CD14-positive monocyte (primary cell): ENCODE results near the gene IGF2BP3. TPM values are rescaled to one million over a fixed set of nuclear protein-coding genes. Genes with fewer than 3 reads are reported as not detected.

ENCODE experiments used
- DNase-seq, 3 donors: peaks; one replicate each; pipeline ENCODE4 v3.0.0-alpha.2; 2011 to 2022
- H2AFZ ChIP-seq: 2 replicates; pipeline ENCODE4 v1.6.0; 2012; ENCODE audit warnings: mild to moderate bottlenecking, low read depth, low read length, inconsistent platforms; ENCODE audit not compliant: insufficient read depth, poor library complexity, severe bottlenecking
- H3K27ac ChIP-seq, 2 donors: 1 replicate in 1 of 2; 2 replicates in 1 of 2; pipeline ENCODE4 v1.5.1; 2012 to 2013; ENCODE audit warnings: low read length in 2 of 2, control low read depth in 1 of 2, inconsistent platforms in 1 of 2, low read depth in 1 of 2, mild to moderate bottlenecking in 1 of 2
- H3K27me3 ChIP-seq, 2 donors: one replicate each; pipeline versions ENCODE4 v1.6.0 to v1.6.1; 2011 to 2013; ENCODE audit warnings: low read length in 2 of 2; ENCODE audit not compliant: control insufficient read depth in 2 of 2, insufficient read depth in 2 of 2
- H3K36me3 ChIP-seq, 2 donors: replicated peaks in 1 of 2; 1 replicate in 1 of 2; 2 replicates in 1 of 2; pipeline versions ENCODE4 v1.5.1 to v1.6.1; 2012 to 2013; ENCODE audit warnings: low read length in 2 of 2, control low read depth in 1 of 2, inconsistent platforms in 1 of 2, mild to moderate bottlenecking in 1 of 2; ENCODE audit not compliant: insufficient read depth in 2 of 2, control insufficient read depth in 1 of 2
- H3K4me1 ChIP-seq, 2 donors: 1 replicate in 1 of 2; 2 replicates in 1 of 2; pipeline versions ENCODE4 v1.5.1 to v1.6.1; 2012 to 2013; ENCODE audit warnings: low read length in 2 of 2, control low read depth in 1 of 2, inconsistent platforms in 1 of 2, mild to moderate bottlenecking in 1 of 2, moderate library complexity in 1 of 2; ENCODE audit not compliant: insufficient read depth in 2 of 2, control insufficient read depth in 1 of 2
- H3K4me2 ChIP-seq: replicated peaks from 2 replicates; pipeline ENCODE3; 2012; ENCODE audit warnings: low read length, moderate library complexity, mild to moderate bottlenecking; ENCODE audit not compliant: poor library complexity, severe bottlenecking; ENCODE audit errors: extremely low read depth
- H3K4me3 ChIP-seq, 3 experiments: fragments of 200-600 bp in 1 of 3; sonication (generic) in 1 of 3; replicated peaks in 1 of 3; 1 replicate in 2 of 3; 2 replicates in 1 of 3; pipeline ENCODE4 v1.5.1; 2011 to 2013; ENCODE audit warnings: low read length in 3 of 3, mild to moderate bottlenecking in 3 of 3, control low read depth in 2 of 3, low read depth in 2 of 3, inconsistent platforms in 1 of 3, moderate library complexity in 1 of 3
- H3K79me2 ChIP-seq: 2 replicates; pipeline ENCODE4 v1.6.0; 2012; ENCODE audit warnings: mild to moderate bottlenecking, control low read depth, inconsistent platforms, low read length, moderate library complexity; ENCODE audit not compliant: insufficient read depth
- H3K9ac ChIP-seq: 2 replicates; pipeline ENCODE4 v1.6.0; 2017; ENCODE audit warnings: low read length, mild to moderate bottlenecking; ENCODE audit not compliant: insufficient read depth, poor library complexity, severe bottlenecking
- H3K9me3 ChIP-seq, 2 donors: replicated peaks in 1 of 2; 1 replicate in 1 of 2; 2 replicates in 1 of 2; pipeline versions ENCODE4 v1.5.1 to v1.6.1; 2012 to 2013; ENCODE audit warnings: low read length in 2 of 2, control low read depth in 1 of 2; ENCODE audit not compliant: control insufficient read depth in 1 of 2, insufficient read depth in 1 of 2
- H4K20me1 ChIP-seq: 2 replicates; pipeline ENCODE4 v1.6.0; 2012; ENCODE audit warnings: mild to moderate bottlenecking, low read length, control low read depth, moderate library complexity; ENCODE audit not compliant: insufficient read depth
- H3K27ac Mint-ChIP-seq, 7 donors: one replicate each; pipeline ENCODE4 v1.8.0; 2020; ENCODE audit warnings: mild to moderate bottlenecking in 7 of 7, mixed read lengths in 7 of 7, moderate library complexity in 6 of 7, inconsistent platforms in 2 of 7
- H3K27me3 Mint-ChIP-seq, 3 donors: one replicate each; pipeline ENCODE4 v1.8.0; 2021 to 2022; ENCODE audit warnings: low read depth in 3 of 3, mild to moderate bottlenecking in 3 of 3, mixed read lengths in 3 of 3, moderate library complexity in 3 of 3, inconsistent platforms in 1 of 3
- H3K36me3 Mint-ChIP-seq, 2 donors: one replicate each; pipeline ENCODE4 v1.8.0; 2020; ENCODE audit warnings: mixed read lengths in 2 of 2, inconsistent platforms in 1 of 2, mild to moderate bottlenecking in 1 of 2
- H3K4me1 Mint-ChIP-seq: one replicate; pipeline ENCODE4 v1.8.0; 2020; ENCODE audit warnings: mild to moderate bottlenecking, mixed read lengths
- H3K4me3 Mint-ChIP-seq, 2 donors: one replicate each; pipeline ENCODE4 v1.8.0; 2020; ENCODE audit warnings: mild to moderate bottlenecking in 2 of 2, mixed read lengths in 2 of 2, moderate library complexity in 1 of 2
- H3K9me3 Mint-ChIP-seq, 7 donors: one replicate each; pipeline ENCODE4 v1.8.0; 2020 to 2022; ENCODE audit warnings: mixed read lengths in 7 of 7, mild to moderate bottlenecking in 6 of 7, moderate library complexity in 6 of 7, inconsistent platforms in 2 of 7
- WGBS: methylation state at CpG from one replicate; pipeline ENCODE4 v1.1.5; 2013; ENCODE audit warnings: missing lambda C conversion rate; ENCODE audit not compliant: insufficient coverage; 5-methylcytosine and 5-hydroxymethylcytosine counted together
- intact Hi-C, 2 donors: fragments of 100-400 bp; cut with micrococcal nuclease; formaldehyde crosslinking; loops; one replicate each; pipeline versions ENCODE4 v1.15.0 to v1.15.1; 2023
- polyA plus RNA-seq, 3 donors: library from polyadenylated mRNA; depleted of rRNA in 1 of 3; unstranded in 2 of 3; stranded (reverse) in 1 of 3; fragments of 300-500 nt in 2 of 3; fragments of >200 nt in 1 of 3; fragmentation: Illumina TruSeq in 2 of 3; gene quantifications; 1 replicate in 2 of 3; 2 replicates in 1 of 3; pipeline ENCODE4 v1.2.3, GENCODE V29; 2012 to 2021
- TF ChIP-seq, protein P1 (sequence below): fragments of 200-600 bp; IDR thresholded peaks from one replicate; pipeline ENCODE4 v1.8.0; 2022; ENCODE audit warnings: antibody characterized with exemption, mild to moderate bottlenecking

The IGF2BP3 gene
- polyA plus RNA-seq, 3 donors, result 0.60 to 5.3 (median 3.2) TPM

DNA sequence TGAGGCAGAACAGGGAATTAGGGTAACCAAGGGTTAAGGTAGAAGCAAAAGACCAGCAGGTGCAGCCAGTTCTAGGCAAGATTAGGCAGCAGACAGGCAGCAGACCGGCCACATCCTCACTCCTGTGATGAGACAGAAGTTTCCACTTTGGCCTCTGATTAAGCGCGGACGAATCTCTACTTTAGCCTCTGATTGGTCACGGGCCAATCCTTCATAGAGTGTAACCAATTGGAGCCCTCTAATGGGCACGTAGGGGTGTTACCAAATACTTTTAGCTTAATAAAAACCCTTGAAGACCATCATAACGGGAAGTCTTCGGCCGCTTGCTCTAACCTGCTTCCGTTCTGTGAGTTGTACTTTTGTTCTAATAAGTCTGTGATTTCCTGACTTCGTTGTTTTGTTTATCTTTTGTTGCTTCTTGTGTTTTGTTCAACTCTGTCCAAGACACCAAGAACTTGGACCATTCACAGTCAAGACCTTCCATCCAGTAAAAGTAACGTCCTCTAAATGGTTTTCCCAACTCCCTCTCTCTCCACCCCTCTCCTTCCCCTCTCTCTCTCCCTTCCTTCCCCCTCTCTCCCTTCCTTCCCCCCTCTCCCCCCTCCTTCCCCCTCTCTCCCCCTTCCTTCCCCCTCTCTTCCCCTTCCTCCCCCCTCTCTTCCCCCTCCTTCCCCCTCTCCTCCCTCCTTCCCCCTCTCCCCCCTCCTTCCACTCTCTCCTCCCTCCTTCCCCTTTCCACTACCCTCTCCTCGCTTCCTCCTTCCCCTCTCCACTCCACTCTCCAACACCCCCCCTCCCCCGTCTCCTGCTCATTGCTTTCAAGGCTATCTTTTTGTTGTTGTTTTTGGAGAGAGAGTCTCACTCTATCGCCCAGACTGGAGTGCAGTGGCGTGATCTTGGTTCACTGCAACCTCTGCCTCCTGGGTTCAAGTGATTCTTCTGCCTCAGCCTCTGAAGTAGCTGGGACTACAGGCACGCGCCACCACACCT is 184.3 kb downstream of the IGF2BP3 start:
- WGBS, result 100% methylated on average over 2 of the region's 18 CpGs
- H3K4me1 Mint-ChIP-seq, result peaks cover 7% of the 10 kb centered on the region
- no peak overlapping the region for H3K9ac ChIP-seq
- H3K36me3 ChIP-seq, result no peaks in the 10 kb centered on the region
- H3K4me3 Mint-ChIP-seq, result no peak overlapping the region
- H3K9me3 Mint-ChIP-seq, result peaks cover 0 to 18% (median 9%) of the 10 kb centered on the region in 7 donors
- no peak overlapping the region for H3K4me2 ChIP-seq
- no peaks in the 10 kb centered on the region for H4K20me1 ChIP-seq
- no peak for DNase-seq
- peak overlapping the region in 2 of 7 donors; percentile 61 to 77 for H3K27ac Mint-ChIP-seq
- H3K4me1 ChIP-seq, result peaks cover 4 to 8% of the 10 kb centered on the region in 2 donors
- no peaks in the 10 kb centered on the region for H3K79me2 ChIP-seq
- peaks cover 0 to 3% (median 0%) of the 10 kb centered on the region in 3 donors for H3K27me3 Mint-ChIP-seq
- H3K27me3 ChIP-seq, result no peaks in the 10 kb centered on the region
- H3K4me3 ChIP-seq, result no peak overlapping the region
- TF ChIP-seq, protein P1, sequence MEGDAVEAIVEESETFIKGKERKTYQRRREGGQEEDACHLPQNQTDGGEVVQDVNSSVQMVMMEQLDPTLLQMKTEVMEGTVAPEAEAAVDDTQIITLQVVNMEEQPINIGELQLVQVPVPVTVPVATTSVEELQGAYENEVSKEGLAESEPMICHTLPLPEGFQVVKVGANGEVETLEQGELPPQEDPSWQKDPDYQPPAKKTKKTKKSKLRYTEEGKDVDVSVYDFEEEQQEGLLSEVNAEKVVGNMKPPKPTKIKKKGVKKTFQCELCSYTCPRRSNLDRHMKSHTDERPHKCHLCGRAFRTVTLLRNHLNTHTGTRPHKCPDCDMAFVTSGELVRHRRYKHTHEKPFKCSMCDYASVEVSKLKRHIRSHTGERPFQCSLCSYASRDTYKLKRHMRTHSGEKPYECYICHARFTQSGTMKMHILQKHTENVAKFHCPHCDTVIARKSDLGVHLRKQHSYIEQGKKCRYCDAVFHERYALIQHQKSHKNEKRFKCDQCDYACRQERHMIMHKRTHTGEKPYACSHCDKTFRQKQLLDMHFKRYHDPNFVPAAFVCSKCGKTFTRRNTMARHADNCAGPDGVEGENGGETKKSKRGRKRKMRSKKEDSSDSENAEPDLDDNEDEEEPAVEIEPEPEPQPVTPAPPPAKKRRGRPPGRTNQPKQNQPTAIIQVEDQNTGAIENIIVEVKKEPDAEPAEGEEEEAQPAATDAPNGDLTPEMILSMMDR, result no peak
- H2AFZ ChIP-seq, result no peak overlapping the region
- peaks cover 5 to 21% of the 10 kb centered on the region in 2 donors for H3K9me3 ChIP-seq
- intact Hi-C loops, result no loop called here
- H3K36me3 Mint-ChIP-seq, result no peaks in the 10 kb centered on the region
- H3K27ac ChIP-seq, result no peak overlapping the region

DNA sequence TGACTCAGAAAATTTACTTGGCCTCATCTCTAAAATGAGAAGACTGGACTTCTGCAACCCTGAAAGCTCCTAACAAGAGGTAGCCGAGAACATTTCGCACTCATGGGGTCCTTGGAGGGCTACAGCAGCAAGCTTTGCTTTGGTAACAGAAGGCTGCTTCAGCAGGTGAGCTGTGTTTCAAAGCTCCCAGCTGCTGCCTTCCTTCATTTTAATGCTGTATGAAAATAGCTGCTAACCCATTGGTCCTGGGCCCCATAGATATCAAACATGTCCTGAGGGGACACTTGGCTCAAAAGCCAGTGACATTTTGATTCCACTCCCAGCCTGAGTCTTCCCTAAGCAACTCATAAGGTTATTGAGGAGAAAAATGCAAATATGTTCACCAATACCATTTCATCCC is 185.4 kb downstream of the IGF2BP3 start:
- H3K4me2 ChIP-seq, result no peak overlapping the region
- Mint-ChIP-seq H3K27me3 (peaks cover 0 to 3% (median 0%) of the 10 kb centered on the region in 3 donors), H3K27ac (no peak overlapping the region), H3K4me1 (peaks cover 7% of the 10 kb centered on the region), H3K36me3 (no peaks in the 10 kb centered on the region), H3K9me3 (peaks cover 0 to 18% (median 9%) of the 10 kb centered on the region in 7 donors), H3K4me3 (no peak overlapping the region)
- TF ChIP-seq, protein P1, result no peak
- H3K4me1 ChIP-seq, result peaks cover 4 to 8% of the 10 kb centered on the region in 2 donors
- no peaks in the 10 kb centered on the region for H3K36me3 ChIP-seq
- no peak overlapping the region for H2AFZ ChIP-seq
- intact Hi-C loops, result no loop called here
- H3K9me3 ChIP-seq, result peaks cover 5 to 21% of the 10 kb centered on the region in 2 donors
- no peak for DNase-seq
- no peaks in the 10 kb centered on the region for H3K27me3 ChIP-seq
- H3K4me3 ChIP-seq, result no peak overlapping the region
- no peaks in the 10 kb centered on the region for H3K79me2 ChIP-seq
- H4K20me1 ChIP-seq, result no peaks in the 10 kb centered on the region
- H3K9ac ChIP-seq, result no peak overlapping the region
- 100% methylated on average over 2 of the region's 2 CpGs for WGBS
- H3K27ac ChIP-seq, result no peak overlapping the region
